WTC11 (cell line): ENCODE data around the gene KRT222. TPM values are rescaled to one million over a fixed set of nuclear protein-coding genes. Genes with fewer than 3 reads are reported as not detected.

ENCODE experiments used
- ATAC-seq: fragments of 200-7000 bp; cut with Tn5 transposase; 2 replicates; pipeline ENCODE4 v1.10.0; 2021; ENCODE audit warnings: mild to moderate bottlenecking, moderate library complexity
- CTCF ChIA-PET: fragments of 300-600 bp; sonication (Branson Sonifier 250); formaldehyde crosslinking; loops from one replicate; lab custom pipeline; 2021; ENCODE audit warnings: antibody characterized with exemption; lab: Charles Lee
- POLR2A ChIA-PET: fragments of 350-600 bp; sonication (Branson Sonifier 250); formaldehyde crosslinking; loops from one replicate; lab custom pipeline; 2021; ENCODE audit warnings: antibody characterized with exemption; lab: Charles Lee
- DNase-seq: peaks from one replicate; pipeline ENCODE4 v3.0.0; 2021; ENCODE audit warnings: low spot score
- H3K27ac Mint-ChIP-seq: 2 replicates; pipeline ENCODE4 v1.8.0; 2021; ENCODE audit warnings: mixed read lengths
- H3K27me3 Mint-ChIP-seq: 2 replicates; pipeline ENCODE4 v1.8.0; 2021; ENCODE audit warnings: low read depth, mild to moderate bottlenecking, moderate library complexity, mixed read lengths
- H3K36me3 Mint-ChIP-seq: 2 replicates; pipeline ENCODE4 v1.8.0; 2021; ENCODE audit warnings: mixed read lengths
- H3K4me1 Mint-ChIP-seq: 2 replicates; pipeline ENCODE4 v1.8.0; 2022; ENCODE audit warnings: mixed read lengths
- H3K4me3 Mint-ChIP-seq: 2 replicates; pipeline ENCODE4 v1.8.0; 2021; ENCODE audit warnings: mild to moderate bottlenecking, moderate library complexity, mixed read lengths
- H3K9me3 Mint-ChIP-seq: 2 replicates; pipeline ENCODE4 v1.8.0; 2021; ENCODE audit warnings: mixed read lengths
- ATF1 ChIP-seq: sonication (generic); formaldehyde crosslinking; IDR thresholded peaks from 2 replicates; pipeline ENCODE4 v1.8.1; 2023; ENCODE audit warnings: mild to moderate bottlenecking, moderate library complexity, missing genetic modification reagents
- CREB1 ChIP-seq: sonication (generic); formaldehyde crosslinking; IDR thresholded peaks from 2 replicates; pipeline ENCODE4 v1.8.0; 2023; ENCODE audit warnings: mild to moderate bottlenecking, missing genetic modification reagents
- E2F1 ChIP-seq: sonication (generic); formaldehyde crosslinking; IDR thresholded peaks from 2 replicates; pipeline ENCODE4 v1.8.0; 2022; ENCODE audit warnings: mild to moderate bottlenecking, missing genetic modification reagents
- E2F5 ChIP-seq: sonication (generic); formaldehyde crosslinking; IDR thresholded peaks from 2 replicates; pipeline ENCODE4 v1.8.1; 2022; ENCODE audit warnings: mild to moderate bottlenecking, moderate library complexity, missing genetic modification reagents
- ELF4 ChIP-seq: sonication (generic); formaldehyde crosslinking; IDR thresholded peaks from 2 replicates; pipeline ENCODE4 v1.8.1; 2022; ENCODE audit warnings: low read depth, mild to moderate bottlenecking, moderate library complexity, missing genetic modification reagents
- EMX1 ChIP-seq: fragments of 250-450 bp; sonication (Bioruptor Pico); IDR thresholded peaks from 2 replicates; pipeline ENCODE4 v1.8.0; 2021; ENCODE audit warnings: mild to moderate bottlenecking
- FOXK1 ChIP-seq: sonication (generic); formaldehyde crosslinking; IDR thresholded peaks from 2 replicates; pipeline ENCODE4 v1.8.0; 2022; ENCODE audit warnings: mild to moderate bottlenecking, moderate library complexity, missing genetic modification reagents
- JAZF1 ChIP-seq: fragments of 250-450 bp; sonication (Bioruptor Pico); IDR thresholded peaks from 2 replicates; pipeline ENCODE4 v1.9.0; 2021; ENCODE audit warnings: moderate library complexity, mild to moderate bottlenecking, inconsistent platforms
- MYBL2 ChIP-seq: sonication (generic); formaldehyde crosslinking; IDR thresholded peaks from 2 replicates; pipeline ENCODE4 v1.8.1; 2023; ENCODE audit warnings: mild to moderate bottlenecking, moderate library complexity, missing genetic modification reagents
- NR3C1 ChIP-seq: sonication (generic); formaldehyde crosslinking; conservative IDR thresholded peaks from 2 replicates; pipeline ENCODE4 v1.8.1; 2023; ENCODE audit warnings: low read depth, mild to moderate bottlenecking, missing genetic modification reagents
- ZNF232 ChIP-seq: sonication (generic); formaldehyde crosslinking; IDR thresholded peaks from 2 replicates; pipeline ENCODE4 v1.8.0; 2022; ENCODE audit warnings: mild to moderate bottlenecking, missing genetic modification reagents
- ZNF396 ChIP-seq: fragments of 250-450 bp; sonication (Bioruptor Pico); IDR thresholded peaks from 2 replicates; pipeline ENCODE4 v1.8.0; 2021; ENCODE audit warnings: mild to moderate bottlenecking, moderate library complexity, borderline replicate concordance
- ZNF423 ChIP-seq: fragments of 250-450 bp; sonication (Bioruptor Pico); IDR thresholded peaks from 2 replicates; pipeline ENCODE4 v2.1.2; 2022; ENCODE audit warnings: mild to moderate bottlenecking, moderate library complexity
- ZNF532 ChIP-seq: fragments of 250-450 bp; sonication (Bioruptor Pico); IDR thresholded peaks from 2 replicates; pipeline ENCODE4 v1.9.0; 2021; ENCODE audit warnings: mild to moderate bottlenecking, borderline replicate concordance
- total RNA-seq: library from RNA; stranded (reverse); gene quantifications from 3 replicates; pipeline ENCODE4 v1.2.3, GENCODE V29; 2021
- TF ChIP-seq, protein P1 (sequence below): sonication (generic); formaldehyde crosslinking; IDR thresholded peaks from 2 replicates; pipeline ENCODE4 v1.8.0; 2023; ENCODE audit warnings: mild to moderate bottlenecking, missing genetic modification reagents
- TF ChIP-seq, protein P2 (sequence below): fragments of 250-450 bp; sonication (Bioruptor Pico); IDR thresholded peaks from 2 replicates; pipeline ENCODE4 v1.8.0; 2021; ENCODE audit warnings: mild to moderate bottlenecking

The KRT222 gene
- total RNA-seq, 1 experiment from 2014 or later, result 0.09 TPM

DNA sequence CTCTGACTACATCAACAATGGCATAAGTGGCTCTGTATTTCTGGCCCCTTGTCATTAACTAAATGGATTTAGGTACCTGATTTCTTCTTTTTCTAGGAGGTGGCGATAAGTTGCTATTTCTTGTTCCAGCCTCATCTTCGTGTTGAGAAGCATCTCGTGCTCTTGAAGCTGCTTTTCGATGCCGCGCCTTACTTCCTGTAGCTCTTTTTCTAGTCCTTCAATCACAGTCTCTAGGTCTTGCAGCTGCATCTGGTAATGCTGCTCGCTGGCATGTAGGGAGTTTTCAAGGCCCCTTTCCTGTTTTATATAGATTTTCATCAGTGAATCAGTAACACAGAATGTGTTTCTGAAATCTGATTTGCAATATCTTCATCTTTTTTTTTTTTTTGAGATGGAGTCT, 5.1 kb downstream of the KRT222 start (continued):
- TF ChIP-seq E2F1 (CRISPR knock-in tag), result no peak
- TF ChIP-seq CREB1 (CRISPR knock-in tag), result no peak
- no peak for TF ChIP-seq ELF4 (CRISPR knock-in tag)
- no peak for TF ChIP-seq ZNF532 (CRISPR knock-in tag)
- TF ChIP-seq, all 79 proteins: peak for 0

- no peaks in the 10 kb centered on the region for H3K27me3 Mint-ChIP-seq
- H3K27ac Mint-ChIP-seq, result no peak overlapping the region
- peaks cover 3% of the 10 kb centered on the region; the same call in 1 of the 2 replicates for H3K4me1 Mint-ChIP-seq
- H3K4me3 Mint-ChIP-seq, result no peak overlapping the region
- ChIA-PET POLR2A (no interaction called here), CTCF (no interaction called here)
- ATAC-seq (no peak), DNase-seq (no peak)
- no peaks in the 10 kb centered on the region for H3K36me3 Mint-ChIP-seq
- TF ChIP-seq ZNF423 (no peak), E2F1 (CRISPR knock-in tag) (no peak), ZNF232 (CRISPR knock-in tag) (no peak)
- TF ChIP-seq, protein P1, sequence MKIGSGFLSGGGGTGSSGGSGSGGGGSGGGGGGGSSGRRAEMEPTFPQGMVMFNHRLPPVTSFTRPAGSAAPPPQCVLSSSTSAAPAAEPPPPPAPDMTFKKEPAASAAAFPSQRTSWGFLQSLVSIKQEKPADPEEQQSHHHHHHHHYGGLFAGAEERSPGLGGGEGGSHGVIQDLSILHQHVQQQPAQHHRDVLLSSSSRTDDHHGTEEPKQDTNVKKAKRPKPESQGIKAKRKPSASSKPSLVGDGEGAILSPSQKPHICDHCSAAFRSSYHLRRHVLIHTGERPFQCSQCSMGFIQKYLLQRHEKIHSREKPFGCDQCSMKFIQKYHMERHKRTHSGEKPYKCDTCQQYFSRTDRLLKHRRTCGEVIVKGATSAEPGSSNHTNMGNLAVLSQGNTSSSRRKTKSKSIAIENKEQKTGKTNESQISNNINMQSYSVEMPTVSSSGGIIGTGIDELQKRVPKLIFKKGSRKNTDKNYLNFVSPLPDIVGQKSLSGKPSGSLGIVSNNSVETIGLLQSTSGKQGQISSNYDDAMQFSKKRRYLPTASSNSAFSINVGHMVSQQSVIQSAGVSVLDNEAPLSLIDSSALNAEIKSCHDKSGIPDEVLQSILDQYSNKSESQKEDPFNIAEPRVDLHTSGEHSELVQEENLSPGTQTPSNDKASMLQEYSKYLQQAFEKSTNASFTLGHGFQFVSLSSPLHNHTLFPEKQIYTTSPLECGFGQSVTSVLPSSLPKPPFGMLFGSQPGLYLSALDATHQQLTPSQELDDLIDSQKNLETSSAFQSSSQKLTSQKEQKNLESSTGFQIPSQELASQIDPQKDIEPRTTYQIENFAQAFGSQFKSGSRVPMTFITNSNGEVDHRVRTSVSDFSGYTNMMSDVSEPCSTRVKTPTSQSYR (CRISPR knock-in tag), result no peak
- H3K9me3 Mint-ChIP-seq, result no peaks in the 10 kb centered on the region
Measured at GRCh38 chr17:40658396-40658795, 6.6 kb downstream of the KRT222 start.

DNA sequence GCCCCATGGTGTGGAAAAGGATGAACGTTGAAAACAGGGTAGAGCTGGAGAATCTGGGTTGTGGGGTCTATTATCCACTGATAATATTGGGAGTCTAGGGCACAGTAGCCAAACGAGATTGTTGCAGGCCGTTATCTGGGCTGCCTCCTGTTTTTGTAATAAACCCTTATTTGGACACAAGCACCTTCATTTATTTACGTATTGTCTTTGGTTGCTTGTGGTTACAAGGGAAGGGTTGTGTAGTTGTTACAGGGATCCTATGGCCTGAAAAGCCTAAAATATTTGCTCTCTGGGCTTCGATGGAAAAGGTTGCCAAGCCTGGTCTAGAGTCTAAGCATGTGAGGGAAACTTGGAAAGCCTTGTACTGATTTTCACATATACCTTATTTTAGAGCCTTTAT, 13.0 kb downstream of the KRT222 start:
- no peaks in the 10 kb centered on the region for H3K36me3 Mint-ChIP-seq
- no peak for ATAC-seq
- H3K4me3 Mint-ChIP-seq, result no peak overlapping the region
- TF ChIP-seq FOXK1 (CRISPR knock-in tag), result no peak
- TF ChIP-seq EMX1 (CRISPR knock-in tag), result no peak
- no peak for TF ChIP-seq JAZF1 (CRISPR knock-in tag)
- TF ChIP-seq MYBL2 (CRISPR knock-in tag), result no peak
- no peak for TF ChIP-seq ZNF396
- TF ChIP-seq, protein P2, sequence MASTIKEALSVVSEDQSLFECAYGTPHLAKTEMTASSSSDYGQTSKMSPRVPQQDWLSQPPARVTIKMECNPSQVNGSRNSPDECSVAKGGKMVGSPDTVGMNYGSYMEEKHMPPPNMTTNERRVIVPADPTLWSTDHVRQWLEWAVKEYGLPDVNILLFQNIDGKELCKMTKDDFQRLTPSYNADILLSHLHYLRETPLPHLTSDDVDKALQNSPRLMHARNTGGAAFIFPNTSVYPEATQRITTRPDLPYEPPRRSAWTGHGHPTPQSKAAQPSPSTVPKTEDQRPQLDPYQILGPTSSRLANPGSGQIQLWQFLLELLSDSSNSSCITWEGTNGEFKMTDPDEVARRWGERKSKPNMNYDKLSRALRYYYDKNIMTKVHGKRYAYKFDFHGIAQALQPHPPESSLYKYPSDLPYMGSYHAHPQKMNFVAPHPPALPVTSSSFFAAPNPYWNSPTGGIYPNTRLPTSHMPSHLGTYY (CRISPR knock-in tag), result no peak
- no peak for TF ChIP-seq NR3C1 (CRISPR knock-in tag)
- TF ChIP-seq ATF1, result no peak
- TF ChIP-seq E2F5 (CRISPR knock-in tag), result no peak
- H3K27me3 Mint-ChIP-seq, result peaks cover 6% of the 10 kb centered on the region; the same call in 1 of the 2 replicates
- POLR2A ChIA-PET, result no interaction called here
- H3K9me3 Mint-ChIP-seq, result no peaks in the 10 kb centered on the region
- H3K27ac Mint-ChIP-seq, result no peak overlapping the region
- peaks cover 7% of the 10 kb centered on the region for H3K4me1 Mint-ChIP-seq
- DNase-seq, result no peak
- CTCF ChIA-PET, result interaction anchor here (0.7 to 1.4 kb wide), 2 partner anchors 32 to 997 kb away, joined by 3 to 5 read pairs; no protein-coding TSS in a partner anchor
